ENCODE measurements around the gene TP63. TPM values are rescaled to one million over a fixed set of nuclear protein-coding genes. Genes with fewer than 3 reads are reported as not detected.

TP63 gene
- polyA plus RNA-seq, 2 of the 4 experiments (the other 2 are of a cell fraction) = 1.5 to 5.4 TPM

GRCh38 chr3:189937302-189938127 is 306.3 kb downstream of the TP63 start:
- ATAC-seq (peak; percentile 85 to 90), DNase-seq (ENCODE audit: low read depth in 1 of 2, low spot score in 1 of 2) (peak; percentile 38 to 88), FAIRE-seq (no peak)
- no peak overlapping the region for H3K4me3 ChIP-seq
- peak overlapping the region; percentile 40 for H3K4me2 ChIP-seq
- 10% methylated on average over 7 of the region's 7 CpGs for WGBS (ENCODE audit: missing lambda C conversion rate)
- POLR2A ChIA-PET = no interaction called here
- no peak for TF ChIP-seq CBX8 (IDR thresholded peaks at IDR 0.05)
- TF ChIP-seq USF2 (IDR thresholded peaks at IDR 0.05) = no peak
- 0 out of 3 replicates have a peak, but pooled peaks have one; percentile 19 for TF ChIP-seq BCL3 (IDR thresholded peaks at IDR 0.05)
- TF ChIP-seq JUN (IDR thresholded peaks at IDR 0.05) = peak in 1 of 2 experiments; percentile 59; a peak in 2 of 5 replicates
- peak; percentile 35; the same call in 1 of the 2 replicates for TF ChIP-seq FOSL2 (IDR thresholded peaks at IDR 0.05)
- peak; percentile 55; the same call in 1 of the 2 replicates for TF ChIP-seq FOSL2 (CRISPR knock-in tag; IDR thresholded peaks at IDR 0.05)
- no peak for TF ChIP-seq HOXB5 (CRISPR knock-in tag; IDR thresholded peaks at IDR 0.05)
- TF ChIP-seq, protein P1, sequence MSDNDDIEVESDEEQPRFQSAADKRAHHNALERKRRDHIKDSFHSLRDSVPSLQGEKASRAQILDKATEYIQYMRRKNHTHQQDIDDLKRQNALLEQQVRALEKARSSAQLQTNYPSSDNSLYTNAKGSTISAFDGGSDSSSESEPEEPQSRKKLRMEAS (IDR thresholded peaks at IDR 0.05) = peak; percentile 39; the same call in 1 of the 2 replicates
- TF ChIP-seq JUNB (IDR thresholded peaks at IDR 0.05) = peak; percentile 83
- no peak for TF ChIP-seq CHD4 (IDR thresholded peaks at IDR 0.05; ENCODE audit: borderline replicate concordance)
- TF ChIP-seq SMC3 (IDR thresholded peaks at IDR 0.05) = no peak; the same call in 2 of the 3 replicates
- no peak for TF ChIP-seq MYC (IDR thresholded peaks at IDR 0.05; ENCODE audit: borderline replicate concordance, low read length)
- no peak for TF ChIP-seq PHF8 (IDR thresholded peaks at IDR 0.05; ENCODE audit: borderline replicate concordance, low read depth)
- 0 out of 5 replicates have a peak, but pooled peaks have one; percentile 7 to 35 for TF ChIP-seq RAD21 (conservative IDR thresholded peaks at IDR 0.05 in 1 of 2, IDR thresholded peaks at IDR 0.05 in 1 of 2)
- peak in 1 of 2 experiments; percentile 53; a peak in 1 of 4 replicates for TF ChIP-seq CEBPB (IDR thresholded peaks at IDR 0.05)
- peak; percentile 54 to 73; a peak in 3 of 5 replicates for TF ChIP-seq EP300 (IDR thresholded peaks at IDR 0.05)
- peak; percentile 83 for TF ChIP-seq GATA3 (IDR thresholded peaks at IDR 0.05; ENCODE audit: borderline replicate concordance)
- peaks cover 47% of the 10 kb centered on the region for H3K4me1 ChIP-seq
- CTCF ChIA-PET = interaction anchor here (1.6 kb wide), 1 partner anchor 42 kb away, joined by 3 read pairs; no protein-coding TSS in a partner anchor
- H3K9me3 ChIP-seq = 0 out of 3 replicates have a peak, but pooled peaks cover 4% of the 10 kb centered on the region
- peak overlapping the region; percentile 70 to 81 for H3K27ac ChIP-seq

DNA sequence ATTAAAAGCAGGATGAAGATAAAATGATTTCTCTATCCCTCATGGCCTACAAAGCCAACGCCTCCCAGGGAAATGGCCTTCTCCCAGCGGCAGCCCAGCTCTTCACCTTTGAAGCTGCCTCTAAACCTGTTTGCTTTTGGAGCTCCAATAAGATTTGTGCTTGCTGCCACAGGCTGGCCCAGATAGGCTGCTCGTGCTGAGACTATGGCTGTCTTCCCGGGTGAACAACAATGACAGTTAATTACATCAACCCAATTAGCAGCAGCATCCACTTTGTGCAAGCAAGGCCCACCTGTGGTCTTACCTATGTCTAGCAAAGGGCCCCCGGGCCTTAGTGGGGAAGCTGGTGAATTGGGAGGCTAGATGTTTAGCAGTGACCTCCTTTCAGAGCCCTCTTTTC is 309.9 kb downstream of the TP63 start:
- peaks cover 46% of the 10 kb centered on the region for H3K4me1 ChIP-seq
- POLR2A ChIA-PET = no interaction called here
- no peak for ATAC-seq
- CTCF ChIA-PET = interaction anchor here (1.5 kb wide), 1 partner anchor 61 kb away, joined by 4 read pairs; no protein-coding TSS in a partner anchor
- peak overlapping the region; percentile 81 to 84 for H3K27ac ChIP-seq
- no peaks in the 10 kb centered on the region for H3K9me3 ChIP-seq
- H3K4me3 ChIP-seq = no peak overlapping the region
- FAIRE-seq = no peak
- no peak for DNase-seq (ENCODE audit: low read depth in 1 of 2, low spot score in 1 of 2)
- TF ChIP-seq ATOH8 (CRISPR knock-in tag; IDR thresholded peaks at IDR 0.05; ENCODE audit: low read depth) (no peak), ZSCAN20 (CRISPR knock-in tag; IDR thresholded peaks at IDR 0.05) (no peak), BHLHE40 (IDR thresholded peaks at IDR 0.05; ENCODE audit: low read depth, low read length) (no peak), CEBPB (IDR thresholded peaks at IDR 0.05) (no peak), KDM1A (IDR thresholded peaks at IDR 0.05; ENCODE audit: low read depth) (no peak), MAZ (IDR thresholded peaks at IDR 0.05; ENCODE audit: borderline replicate concordance, low read depth, low read length) (no peak), EHMT2 (IDR thresholded peaks at IDR 0.05; ENCODE audit: low read depth) (no peak), E2F6 (IDR thresholded peaks at IDR 0.05; ENCODE audit: borderline replicate concordance, low read depth) (no peak), ZC3H11A (IDR thresholded peaks at IDR 0.05) (no peak), TFCP2L1 (CRISPR knock-in tag; IDR thresholded peaks at IDR 0.05) (no peak), NFE2L2 (conservative IDR thresholded peaks at IDR 0.05; ENCODE audit: low read length) (no peak), HEYL (CRISPR knock-in tag; IDR thresholded peaks at IDR 0.05) (no peak), CHD4 (IDR thresholded peaks at IDR 0.05; ENCODE audit: borderline replicate concordance) (no peak)
- TF ChIP-seq, protein P2, sequence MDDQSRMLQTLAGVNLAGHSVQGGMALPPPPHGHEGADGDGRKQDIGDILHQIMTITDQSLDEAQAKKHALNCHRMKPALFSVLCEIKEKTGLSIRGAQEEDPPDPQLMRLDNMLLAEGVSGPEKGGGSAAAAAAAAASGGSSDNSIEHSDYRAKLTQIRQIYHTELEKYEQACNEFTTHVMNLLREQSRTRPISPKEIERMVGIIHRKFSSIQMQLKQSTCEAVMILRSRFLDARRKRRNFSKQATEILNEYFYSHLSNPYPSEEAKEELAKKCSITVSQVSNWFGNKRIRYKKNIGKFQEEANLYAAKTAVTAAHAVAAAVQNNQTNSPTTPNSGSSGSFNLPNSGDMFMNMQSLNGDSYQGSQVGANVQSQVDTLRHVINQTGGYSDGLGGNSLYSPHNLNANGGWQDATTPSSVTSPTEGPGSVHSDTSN (IDR thresholded peaks at IDR 0.05) = no peak
- TF ChIP-seq, protein P3, sequence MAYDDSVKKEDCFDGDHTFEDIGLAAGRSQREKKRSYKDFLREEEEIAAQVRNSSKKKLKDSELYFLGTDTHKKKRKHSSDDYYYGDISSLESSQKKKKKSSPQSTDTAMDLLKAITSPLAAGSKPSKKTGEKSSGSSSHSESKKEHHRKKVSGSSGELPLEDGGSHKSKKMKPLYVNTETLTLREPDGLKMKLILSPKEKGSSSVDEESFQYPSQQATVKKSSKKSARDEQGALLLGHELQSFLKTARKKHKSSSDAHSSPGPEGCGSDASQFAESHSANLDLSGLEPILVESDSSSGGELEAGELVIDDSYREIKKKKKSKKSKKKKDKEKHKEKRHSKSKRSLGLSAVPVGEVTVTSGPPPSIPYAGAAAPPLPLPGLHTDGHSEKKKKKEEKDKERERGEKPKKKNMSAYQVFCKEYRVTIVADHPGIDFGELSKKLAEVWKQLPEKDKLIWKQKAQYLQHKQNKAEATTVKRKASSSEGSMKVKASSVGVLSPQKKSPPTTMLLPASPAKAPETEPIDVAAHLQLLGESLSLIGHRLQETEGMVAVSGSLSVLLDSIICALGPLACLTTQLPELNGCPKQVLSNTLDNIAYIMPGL (CRISPR knock-in tag; IDR thresholded peaks at IDR 0.05; ENCODE audit: borderline replicate concordance) = no peak
- H3K4me2 ChIP-seq = peak overlapping the region; percentile 32; the same call in 2 of the 3 replicates
- 66% methylated on average over 5 of the region's 5 CpGs for WGBS (ENCODE audit: missing lambda C conversion rate)

Measured in A549 (cell line).